DMS53 (cell line): Measurements from ENCODE around the gene TRABD2B.

ENCODE experiments used
- DNase-seq: peaks from one replicate; lab custom pipeline; 2025; lab: John Stamatoyannopoulos, UW

Gene TRABD2B

GRCh38 chr1:47911892-47912291 is 85.3 kb downstream of the TRABD2B start:
- no peak for DNase-seq

DNA sequence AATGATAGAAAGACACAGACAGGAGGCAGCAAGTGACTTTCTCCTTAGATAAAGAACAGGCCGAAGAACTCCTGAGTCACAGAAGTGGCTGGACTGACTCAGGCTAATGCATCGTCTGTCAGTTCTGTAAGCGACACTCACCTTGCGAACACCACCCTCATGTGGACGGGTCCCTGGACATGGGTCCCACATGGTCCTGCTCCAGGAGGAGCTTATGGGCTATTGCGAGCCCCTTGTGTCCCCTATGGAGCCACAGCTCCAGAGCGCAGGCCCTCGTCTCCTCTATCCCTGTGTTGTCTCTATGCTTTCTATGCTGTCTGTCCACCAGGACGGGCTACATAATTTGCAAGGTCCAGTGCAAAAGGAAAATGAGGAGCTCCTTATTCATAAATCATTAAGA is 85.8 kb downstream of the TRABD2B start:
- no peak for DNase-seq

- no peak for DNase-seq
Observed at GRCh38 chr1:47908258-47908657, 88.9 kb downstream of the TRABD2B start.

DNA sequence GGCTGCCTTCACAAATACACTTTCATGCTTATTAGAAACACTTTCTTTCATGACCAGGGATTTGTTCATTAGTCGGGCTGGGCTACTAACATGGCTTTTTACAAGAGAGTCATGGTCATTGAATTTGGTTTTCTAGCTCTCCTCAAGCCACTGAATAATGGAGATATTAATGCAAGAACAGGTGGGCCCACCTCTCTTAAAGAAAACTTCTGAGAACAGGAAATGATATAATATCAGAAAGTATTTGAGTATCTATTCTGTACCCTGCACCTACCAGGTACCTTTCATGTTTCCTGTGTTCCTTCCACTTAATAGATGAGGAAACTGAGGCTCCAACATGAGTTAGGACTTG is 90.0 kb downstream of the TRABD2B start:
- no peak for DNase-seq

DNA sequence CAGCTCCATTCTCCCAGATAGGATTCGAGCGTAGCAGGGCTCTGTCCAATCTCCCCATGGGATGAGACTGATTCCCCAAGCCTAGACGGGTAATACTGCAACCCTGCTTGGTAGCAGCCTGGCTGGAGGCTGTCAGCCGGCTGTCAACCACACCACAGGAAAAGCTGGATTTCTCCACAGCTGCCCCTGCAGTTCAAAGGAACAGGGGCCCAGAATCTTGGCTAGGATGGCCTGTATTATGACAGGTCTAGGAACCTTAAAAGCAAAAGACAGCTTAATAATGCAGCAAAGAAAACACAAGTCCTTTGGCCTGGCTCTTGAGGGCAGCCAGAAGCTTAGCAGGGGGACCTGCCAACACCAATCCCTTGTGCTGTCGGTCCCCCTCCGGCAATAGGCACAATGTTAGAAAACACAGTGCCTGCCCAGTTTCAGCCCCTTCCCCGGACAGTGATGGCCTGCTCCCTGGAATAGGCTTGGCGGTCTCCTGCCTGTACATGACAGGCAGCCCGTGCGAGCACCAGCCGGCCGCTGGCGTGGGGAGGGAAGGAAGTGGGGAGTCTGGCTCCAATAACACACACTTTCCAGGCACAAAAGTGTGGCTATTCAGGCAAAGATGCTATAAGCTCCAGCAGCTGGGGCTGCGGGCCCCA is 90.5 kb downstream of the TRABD2B start:
- peak; percentile 55 for DNase-seq

DNA sequence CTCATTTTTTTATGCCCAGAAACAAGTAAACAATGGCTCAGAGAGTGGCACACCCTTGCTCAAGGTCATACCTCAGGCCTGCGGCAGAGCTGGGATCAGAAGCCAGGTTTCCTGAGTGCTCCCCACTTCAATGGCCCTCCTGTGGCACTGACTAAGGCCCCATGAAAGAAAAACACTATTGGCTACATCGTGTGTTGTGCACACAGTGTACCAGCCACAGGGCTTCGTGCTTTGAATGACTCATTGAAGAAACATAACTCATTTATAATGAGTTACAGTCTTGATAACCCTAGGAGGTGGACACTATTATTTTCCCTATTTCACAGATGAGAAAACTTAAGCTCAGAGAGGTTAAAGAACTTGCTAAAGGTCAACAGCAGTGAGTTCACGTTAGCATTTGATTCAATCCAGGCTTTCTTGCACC is 91.2 kb downstream of the TRABD2B start:
- DNase-seq: peak; percentile 94

DNA sequence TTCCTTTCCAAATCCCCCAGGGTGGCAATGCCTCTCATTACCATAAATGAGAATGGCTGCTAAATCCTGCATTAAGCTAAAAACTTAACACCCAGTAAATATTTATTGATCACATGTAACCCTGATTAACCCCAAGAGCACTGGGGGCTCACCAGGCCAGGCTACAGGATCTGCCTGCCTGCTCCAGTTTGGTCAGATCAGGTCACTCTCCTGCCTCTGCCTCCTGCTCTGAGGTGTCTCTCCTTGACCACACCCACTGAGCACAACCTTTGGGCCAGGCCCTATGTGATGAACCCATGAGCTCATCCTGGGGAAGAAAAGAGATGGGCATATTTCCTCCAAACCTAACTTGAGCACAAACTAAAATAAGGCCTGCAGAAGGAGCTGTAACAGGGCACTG is 93.5 kb downstream of the TRABD2B start:
- DNase-seq: no peak

GRCh38 chr1:47901001-47901575 is 96.1 kb downstream of the TRABD2B start:
- DNase-seq: peak; percentile 35

DNA sequence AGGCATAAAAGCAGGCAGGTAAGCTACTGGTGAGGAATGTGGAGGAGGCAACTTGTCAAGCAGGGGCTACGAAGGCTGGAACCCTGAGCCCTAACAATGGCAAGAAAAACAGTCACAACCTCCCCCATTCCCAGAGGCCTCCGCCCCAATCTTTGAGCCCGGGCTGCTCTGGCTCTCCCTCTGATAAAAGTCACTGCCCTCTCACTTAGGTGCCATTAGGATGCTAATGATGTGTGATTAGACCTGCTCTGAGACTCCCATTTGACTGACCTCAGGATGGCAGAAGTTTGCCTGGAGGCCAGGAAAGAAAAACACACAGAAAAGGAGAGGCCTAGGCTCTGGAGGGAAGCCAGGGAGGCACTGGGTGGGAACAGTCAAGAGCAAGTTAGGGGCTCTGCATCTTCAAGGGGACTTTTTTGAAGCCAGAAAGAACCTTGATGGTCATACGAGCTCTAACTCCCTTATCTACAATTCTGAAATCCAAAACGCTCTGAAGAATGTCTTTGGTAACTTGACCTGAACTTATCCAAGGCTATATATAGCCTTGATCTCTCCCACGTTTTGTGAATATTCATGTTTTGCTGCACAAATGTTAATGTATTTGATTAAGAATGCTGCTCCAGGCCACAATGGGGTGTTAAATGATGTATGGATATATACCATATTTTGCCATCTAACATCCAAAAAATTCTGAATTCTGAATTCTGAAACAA is 98.9 kb downstream of the TRABD2B start:
- no peak for DNase-seq

- no peak for DNase-seq
Observed at GRCh38 chr1:47895279-47896125, 101.7 kb downstream of the TRABD2B start.

GRCh38 chr1:47894410-47895278 is 102.5 kb downstream of the TRABD2B start:
- DNase-seq: peak; percentile 71

GRCh38 chr1:47893412-47893811 is 103.8 kb downstream of the TRABD2B start:
- peak; percentile 67 for DNase-seq

DNA sequence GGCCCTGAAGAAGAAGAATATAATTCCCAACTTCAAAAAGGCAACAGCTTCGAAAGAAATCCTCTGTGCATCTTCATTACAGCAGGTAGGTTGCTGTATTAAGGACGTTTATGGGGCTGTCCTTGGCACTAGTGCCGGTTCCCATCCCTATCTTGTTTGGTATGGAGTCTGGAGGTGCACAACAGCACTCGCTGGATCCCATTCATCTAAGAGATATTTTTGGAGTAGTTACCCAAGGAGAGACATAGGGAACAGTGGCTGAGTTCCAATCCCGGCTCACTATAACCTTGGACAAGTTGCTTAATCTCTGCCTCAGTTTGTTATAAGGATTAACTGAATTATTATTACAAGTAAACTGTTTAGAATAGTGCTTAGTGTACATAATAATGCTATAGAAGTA is 106.4 kb downstream of the TRABD2B start:
- no peak for DNase-seq

- no peak for DNase-seq
Observed at GRCh38 chr1:47888294-47888629, 108.9 kb downstream of the TRABD2B start.

- DNase-seq: no peak
Observed at GRCh38 chr1:47887475-47888293, 109.5 kb downstream of the TRABD2B start.

- no peak for DNase-seq
Observed at GRCh38 chr1:47887060-47887459, 110.1 kb downstream of the TRABD2B start.

GRCh38 chr1:47886141-47886540 is 111.0 kb downstream of the TRABD2B start:
- no peak for DNase-seq

DNA sequence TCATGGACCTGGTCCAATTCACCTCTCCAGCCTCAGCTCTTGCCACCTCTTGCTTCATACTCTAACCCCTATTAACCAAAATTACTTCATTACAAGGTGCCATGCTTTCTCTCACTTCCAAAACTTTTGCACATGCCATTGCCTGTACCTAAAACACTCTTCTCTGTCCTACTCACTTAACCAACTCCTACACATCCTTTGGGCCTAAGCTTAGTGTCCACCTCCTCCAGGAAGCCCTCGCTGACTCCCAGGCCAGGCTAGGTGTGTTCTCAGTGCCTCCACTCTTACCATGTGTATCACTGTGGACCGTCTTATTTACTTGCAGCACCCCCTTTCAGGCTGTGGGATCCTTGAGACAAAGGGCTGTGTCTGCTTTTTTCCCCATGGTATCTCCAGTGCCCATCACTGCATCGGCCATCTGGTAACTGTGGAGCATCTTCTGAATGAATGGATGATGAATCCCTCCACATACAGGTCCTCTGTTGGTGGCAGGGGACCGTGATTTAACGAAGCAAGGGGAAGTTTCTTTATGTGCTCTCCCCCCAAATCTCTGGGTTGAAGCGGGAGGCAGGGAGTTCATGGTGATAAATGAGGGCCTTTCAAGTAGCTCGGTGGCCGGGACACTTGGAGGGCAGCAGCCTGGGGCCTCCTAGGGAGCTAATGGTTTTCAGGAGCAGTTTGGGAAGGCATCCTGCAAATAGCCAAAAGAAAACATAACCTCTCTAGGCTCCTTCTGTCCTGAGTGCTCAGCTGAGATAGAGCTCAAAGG is 111.9 kb downstream of the TRABD2B start:
- no peak for DNase-seq

GRCh38 chr1:47883963-47884362 is 113.2 kb downstream of the TRABD2B start:
- DNase-seq: peak; percentile 39
